Astrocyte of the spinal cord (primary cell): ENCODE data around the gene RNF220.

Experiments used
- DNase-seq: peaks from one replicate; pipeline ENCODE4 v3.0.0; 2011; ENCODE audit warnings: low read depth, low spot score
- H3K4me3 ChIP-seq: 2 replicates; pipeline ENCODE4 v1.5.1; 2011; ENCODE audit warnings: low read depth, mild to moderate bottlenecking, low read length, moderate library complexity
- CTCF ChIP-seq: IDR thresholded peaks from 2 replicates; pipeline ENCODE4 v1.5.1; 2012; ENCODE audit warnings: low read depth, mild to moderate bottlenecking, low read length, inconsistent platforms
- in situ Hi-C: cut with HindIII; loops from 2 replicates; pipeline ENCODE4 v1.10.0; 2017; ENCODE audit warnings: low sequenced_read_pairs

RNF220 gene

GRCh38 chr1:44631333-44631646 lies 226.2 kb downstream of the RNF220 start:
- TF ChIP-seq CTCF, result no peak
- in situ Hi-C loops, result no loop called here
- no peak for DNase-seq
- H3K4me3 ChIP-seq, result peak overlapping the region; percentile 66

GRCh38 chr1:44631647-44632539 lies 226.8 kb downstream of the RNF220 start:
- in situ Hi-C loops, result no loop called here
- H3K4me3 ChIP-seq, result peak overlapping the region; percentile 66
- no peak for TF ChIP-seq CTCF
- peak; percentile 84 for DNase-seq

- H3K4me3 ChIP-seq, result peak overlapping the region; percentile 66
- in situ Hi-C loops, result no loop called here
- TF ChIP-seq CTCF, result no peak
- DNase-seq, result no peak
Measured at GRCh38 chr1:44632598-44632997, 227.5 kb downstream of the RNF220 start.

GRCh38 chr1:44634606-44635189 lies 229.6 kb downstream of the RNF220 start:
- H3K4me3 ChIP-seq, result no peak overlapping the region
- no peak for DNase-seq
- in situ Hi-C loops, result no loop called here
- TF ChIP-seq CTCF, result no peak

- DNase-seq, result no peak
- in situ Hi-C loops, result no loop called here
- no peak overlapping the region for H3K4me3 ChIP-seq
- no peak for TF ChIP-seq CTCF
Measured at GRCh38 chr1:44635439-44635838, 230.4 kb downstream of the RNF220 start.

GRCh38 chr1:44636083-44636687 lies 231.1 kb downstream of the RNF220 start:
- no peak for DNase-seq
- in situ Hi-C loops, result no loop called here
- no peak for TF ChIP-seq CTCF
- no peak overlapping the region for H3K4me3 ChIP-seq
